Measurements from ENCODE around the gene PCDH19.
A peak's percentile ranks its signal among the peaks of the same experiment; 100 is the strongest.

Gene PCDH19

GRCh38 chrX:100373673-100374072 lies 36.4 kb downstream of the PCDH19 start:
- no peaks in the 10 kb centered on the region for H3K9me2 ChIP-seq (replicated peaks; ENCODE audit: control insufficient read depth, low read length)
- no peak overlapping the region for H3K4me2 ChIP-seq (ENCODE audit: low read length)
- no peaks in the 10 kb centered on the region for H3K79me2 ChIP-seq (ENCODE audit: control insufficient read depth, low read length)
- H3K4me1 ChIP-seq (ENCODE audit: control insufficient read depth, low read length) = 0 out of 2 replicates have a peak, but pooled peaks cover 5% of the 10 kb centered on the region
- no peaks in the 10 kb centered on the region for H4K20me1 ChIP-seq (ENCODE audit: control insufficient read depth, insufficient read depth, low read depth, low read length)
- no peaks in the 10 kb centered on the region for H3K9me3 ChIP-seq (ENCODE audit: control insufficient read depth, insufficient read depth, low read length)
- H3K4me3 ChIP-seq (ENCODE audit: low read length) = no peak overlapping the region
- H3K27ac ChIP-seq (ENCODE audit: low read depth, low read length) = no peak overlapping the region
- TF ChIP-seq CTCF (IDR thresholded peaks at IDR 0.05; ENCODE audit: low read depth, low read length, poor library complexity, severe bottlenecking) (no peak), EZH2phosphoT487 (IDR thresholded peaks at IDR 0.05; ENCODE audit: borderline replicate concordance, low read length) (no peak)
- no peaks in the 10 kb centered on the region for H3K36me3 ChIP-seq (ENCODE audit: control insufficient read depth, low read length)
- H3K27me3 ChIP-seq (ENCODE audit: control insufficient read depth, low read length) = no peaks in the 10 kb centered on the region
- no peaks in the 10 kb centered on the region for H3F3A ChIP-seq (ENCODE audit: control insufficient read depth, insufficient read depth)

GRCh38 chrX:100368167-100368566 lies 41.9 kb downstream of the PCDH19 start:
- Histone ChIP-seq H3K27ac (ENCODE audit: low read depth, low read length) (no peak overlapping the region), H3K4me3 (ENCODE audit: low read length) (no peak overlapping the region), H4K20me1 (ENCODE audit: control insufficient read depth, insufficient read depth, low read depth, low read length) (no peaks in the 10 kb centered on the region), H3K4me2 (ENCODE audit: low read length) (no peak overlapping the region), H3K79me2 (ENCODE audit: control insufficient read depth, low read length) (no peaks in the 10 kb centered on the region), H3K9me2 (replicated peaks; ENCODE audit: control insufficient read depth, low read length) (no peaks in the 10 kb centered on the region), H3K27me3 (ENCODE audit: control insufficient read depth, low read length) (no peaks in the 10 kb centered on the region), H3F3A (ENCODE audit: control insufficient read depth, insufficient read depth) (no peaks in the 10 kb centered on the region), H3K4me1 (ENCODE audit: control insufficient read depth, low read length) (no peaks in the 10 kb centered on the region), H3K36me3 (ENCODE audit: control insufficient read depth, low read length) (no peaks in the 10 kb centered on the region), H3K9me3 (ENCODE audit: control insufficient read depth, insufficient read depth, low read length) (no peaks in the 10 kb centered on the region)
- peak; percentile 25 for TF ChIP-seq CTCF (IDR thresholded peaks at IDR 0.05; ENCODE audit: low read depth, low read length, poor library complexity, severe bottlenecking)
- TF ChIP-seq EZH2phosphoT487 (IDR thresholded peaks at IDR 0.05; ENCODE audit: borderline replicate concordance, low read length) = no peak

GRCh38 chrX:100363896-100364295 lies 46.2 kb downstream of the PCDH19 start:
- no peak overlapping the region for H3K4me2 ChIP-seq (ENCODE audit: low read length)
- no peaks in the 10 kb centered on the region for H3F3A ChIP-seq (ENCODE audit: control insufficient read depth, insufficient read depth)
- no peak for TF ChIP-seq CTCF (IDR thresholded peaks at IDR 0.05; ENCODE audit: low read depth, low read length, poor library complexity, severe bottlenecking)
- no peak for TF ChIP-seq EZH2phosphoT487 (IDR thresholded peaks at IDR 0.05; ENCODE audit: borderline replicate concordance, low read length)
- no peaks in the 10 kb centered on the region for H3K9me2 ChIP-seq (replicated peaks; ENCODE audit: control insufficient read depth, low read length)
- H3K9me3 ChIP-seq (ENCODE audit: control insufficient read depth, insufficient read depth, low read length) = no peaks in the 10 kb centered on the region
- no peak overlapping the region for H3K4me3 ChIP-seq (ENCODE audit: low read length)
- H3K4me1 ChIP-seq (ENCODE audit: control insufficient read depth, low read length) = no peaks in the 10 kb centered on the region
- H3K27me3 ChIP-seq (ENCODE audit: control insufficient read depth, low read length) = no peaks in the 10 kb centered on the region
- no peaks in the 10 kb centered on the region for H4K20me1 ChIP-seq (ENCODE audit: control insufficient read depth, insufficient read depth, low read depth, low read length)
- no peaks in the 10 kb centered on the region for H3K79me2 ChIP-seq (ENCODE audit: control insufficient read depth, low read length)
- H3K27ac ChIP-seq (ENCODE audit: low read depth, low read length) = no peak overlapping the region
- H3K36me3 ChIP-seq (ENCODE audit: control insufficient read depth, low read length) = no peaks in the 10 kb centered on the region

GRCh38 chrX:100358766-100359165 lies 51.3 kb downstream of the PCDH19 start:
- Histone ChIP-seq H4K20me1 (ENCODE audit: control insufficient read depth, insufficient read depth, low read depth, low read length) (no peaks in the 10 kb centered on the region), H3K4me3 (ENCODE audit: low read length) (no peak overlapping the region), H3K79me2 (ENCODE audit: control insufficient read depth, low read length) (no peaks in the 10 kb centered on the region), H3K36me3 (ENCODE audit: control insufficient read depth, low read length) (no peaks in the 10 kb centered on the region), H3K4me1 (ENCODE audit: control insufficient read depth, low read length) (no peaks in the 10 kb centered on the region), H3K9me3 (ENCODE audit: control insufficient read depth, insufficient read depth, low read length) (no peaks in the 10 kb centered on the region), H3K9me2 (replicated peaks; ENCODE audit: control insufficient read depth, low read length) (no peaks in the 10 kb centered on the region), H3K27me3 (ENCODE audit: control insufficient read depth, low read length) (no peaks in the 10 kb centered on the region), H3K4me2 (ENCODE audit: low read length) (no peak overlapping the region), H3K27ac (ENCODE audit: low read depth, low read length) (no peak overlapping the region), H3F3A (ENCODE audit: control insufficient read depth, insufficient read depth) (no peaks in the 10 kb centered on the region)
- TF ChIP-seq CTCF (IDR thresholded peaks at IDR 0.05; ENCODE audit: low read depth, low read length, poor library complexity, severe bottlenecking) (no peak), EZH2phosphoT487 (IDR thresholded peaks at IDR 0.05; ENCODE audit: borderline replicate concordance, low read length) (no peak)
